CD4-positive, alpha-beta T cell (primary cell): ENCODE results near the gene MBNL2. TPM values are rescaled to one million over a fixed set of nuclear protein-coding genes. Genes with fewer than 3 reads are reported as not detected.

Source experiments
- ATAC-seq: fragments of 200-7000 bp; cut with Tn5 transposase; one replicate; pipeline ENCODE4 v1.10.0; 2022; ENCODE audit warnings: mild to moderate bottlenecking; ENCODE audit not compliant: poor library complexity
- CTCF ChIA-PET: fragments of 350-600 bp; sonication (Branson Sonifier 250); formaldehyde crosslinking; loops from one replicate; lab custom pipeline; 2021; ENCODE audit warnings: antibody characterized with exemption, inconsistent platforms; lab: Charles Lee
- POLR2A ChIA-PET: fragments of 350-600 bp; sonication (Branson Sonifier 250); formaldehyde crosslinking; loops from one replicate; lab custom pipeline; 2021; ENCODE audit warnings: antibody characterized with exemption, inconsistent platforms; lab: Charles Lee
- DNase-seq, 14 experiments: peaks; one replicate each; pipeline ENCODE4 v3.0.0-alpha.2; 2013 to 2020; ENCODE audit warnings: mixed read lengths in 2 of 14
- H3K27ac ChIP-seq, 2 donors: one replicate each; pipeline versions ENCODE4 v1.5.1 to v1.7.0; 2013; ENCODE audit warnings: low read length in 2 of 2, low read depth in 1 of 2, mild to moderate bottlenecking in 1 of 2
- H3K27me3 ChIP-seq, 2 experiments: 1 replicate in 1 of 2; 2 replicates in 1 of 2; pipeline versions ENCODE4 v1.6.1 to v1.7.0; 2013; ENCODE audit warnings: low read length in 2 of 2, control low read depth in 1 of 2, mild to moderate bottlenecking in 1 of 2, moderate library complexity in 1 of 2; ENCODE audit not compliant: insufficient read depth in 2 of 2, control insufficient read depth in 1 of 2
- H3K36me3 ChIP-seq: one replicate; pipeline ENCODE4 v1.6.1; 2013; ENCODE audit warnings: low read length, control low read depth; ENCODE audit not compliant: insufficient read depth
- H3K4me1 ChIP-seq: one replicate; pipeline ENCODE4 v1.6.1; 2013; ENCODE audit warnings: low read length, control low read depth; ENCODE audit not compliant: insufficient read depth
- H3K4me3 ChIP-seq: one replicate; pipeline ENCODE4 v1.5.1; 2013; ENCODE audit warnings: mild to moderate bottlenecking, low read length, moderate library complexity
- H3K9me3 ChIP-seq, 2 experiments: 1 replicate in 1 of 2; 2 replicates in 1 of 2; pipeline versions ENCODE4 v1.6.1 to v1.7.0; 2013; ENCODE audit warnings: low read length in 2 of 2, mild to moderate bottlenecking in 2 of 2, control low read depth in 1 of 2, moderate library complexity in 1 of 2; ENCODE audit not compliant: control insufficient read depth in 1 of 2, insufficient read depth in 1 of 2
- H3K27ac Mint-ChIP-seq: one replicate; pipeline ENCODE4 v1.8.0; 2020; ENCODE audit warnings: mixed read lengths
- H3K27me3 Mint-ChIP-seq: one replicate; pipeline ENCODE4 v1.8.0; 2021; ENCODE audit warnings: mixed read lengths
- H3K36me3 Mint-ChIP-seq: one replicate; pipeline ENCODE4 v1.8.0; 2021; ENCODE audit warnings: low read depth, mixed read lengths
- H3K4me1 Mint-ChIP-seq: one replicate; pipeline ENCODE4 v1.8.0; 2021; ENCODE audit warnings: low read depth, mixed read lengths
- H3K4me3 Mint-ChIP-seq: one replicate; pipeline ENCODE4 v1.8.0; 2020; ENCODE audit warnings: mild to moderate bottlenecking, mixed read lengths
- H3K9me3 Mint-ChIP-seq: one replicate; pipeline ENCODE4 v1.8.0; 2020; ENCODE audit warnings: mixed read lengths
- intact Hi-C, 2 experiments: fragments of 100-400 bp; cut with DNase I in 1 of 2; cut with micrococcal nuclease in 1 of 2; formaldehyde crosslinking; loops; one replicate each; pipeline versions ENCODE4 v1.15.1 to v1.9.0; 2023 to 2025; cut with DNase I, micrococcal nuclease
- total RNA-seq, 174 experiments: library from RNA in 2 of 174; stranded (reverse) in 2 of 174; gene quantifications; one replicate each; pipeline ENCODE4 v1.2.3 and lab custom pipeline; 2021 to 2026
- TF ChIP-seq, protein P1 (sequence below): fragments of 200-600 bp; IDR thresholded peaks from one replicate; pipeline ENCODE4 v1.8.0; 2022; ENCODE audit warnings: antibody characterized with exemption, mild to moderate bottlenecking

MBNL2 gene
- total RNA-seq, 2 experiments from 2014 or later = 35.9 to 36.0 TPM

DNA sequence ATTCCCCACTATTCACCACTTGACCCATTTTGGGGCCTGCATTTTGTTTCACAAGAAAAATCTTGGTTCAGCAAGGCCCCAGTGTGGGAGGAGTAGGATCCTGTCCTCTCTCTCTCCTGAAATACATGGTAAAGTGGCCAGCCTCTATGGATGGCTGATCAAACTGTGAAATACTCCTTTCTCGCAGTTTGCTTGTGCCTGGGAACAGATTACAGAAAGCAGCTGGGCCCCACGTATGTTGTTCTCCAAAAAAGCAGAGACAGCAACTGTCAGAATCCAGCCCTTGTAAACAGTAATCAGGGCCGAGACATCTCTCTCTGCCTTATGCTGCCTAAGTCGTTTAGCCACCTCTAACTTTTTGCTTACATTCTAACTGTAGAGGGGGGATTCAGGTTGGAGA lies 150.8 kb downstream of the MBNL2 start:
- H3K27me3 Mint-ChIP-seq = no peaks in the 10 kb centered on the region
- Histone ChIP-seq H3K4me3 (no peak overlapping the region), H3K4me1 (no peaks in the 10 kb centered on the region), H3K36me3 (peaks cover 17% of the 10 kb centered on the region), H3K27ac (no peak overlapping the region), H3K27me3 (no peaks in the 10 kb centered on the region), H3K9me3 (no peaks in the 10 kb centered on the region)
- peaks cover 58% of the 10 kb centered on the region for H3K36me3 Mint-ChIP-seq
- ChIA-PET CTCF (no interaction called here), POLR2A (no interaction called here)
- peaks cover 19% of the 10 kb centered on the region for H3K4me1 Mint-ChIP-seq
- intact Hi-C loops = no loop called here
- DNase-seq = no peak
- H3K4me3 Mint-ChIP-seq = no peak overlapping the region
- TF ChIP-seq, protein P1, sequence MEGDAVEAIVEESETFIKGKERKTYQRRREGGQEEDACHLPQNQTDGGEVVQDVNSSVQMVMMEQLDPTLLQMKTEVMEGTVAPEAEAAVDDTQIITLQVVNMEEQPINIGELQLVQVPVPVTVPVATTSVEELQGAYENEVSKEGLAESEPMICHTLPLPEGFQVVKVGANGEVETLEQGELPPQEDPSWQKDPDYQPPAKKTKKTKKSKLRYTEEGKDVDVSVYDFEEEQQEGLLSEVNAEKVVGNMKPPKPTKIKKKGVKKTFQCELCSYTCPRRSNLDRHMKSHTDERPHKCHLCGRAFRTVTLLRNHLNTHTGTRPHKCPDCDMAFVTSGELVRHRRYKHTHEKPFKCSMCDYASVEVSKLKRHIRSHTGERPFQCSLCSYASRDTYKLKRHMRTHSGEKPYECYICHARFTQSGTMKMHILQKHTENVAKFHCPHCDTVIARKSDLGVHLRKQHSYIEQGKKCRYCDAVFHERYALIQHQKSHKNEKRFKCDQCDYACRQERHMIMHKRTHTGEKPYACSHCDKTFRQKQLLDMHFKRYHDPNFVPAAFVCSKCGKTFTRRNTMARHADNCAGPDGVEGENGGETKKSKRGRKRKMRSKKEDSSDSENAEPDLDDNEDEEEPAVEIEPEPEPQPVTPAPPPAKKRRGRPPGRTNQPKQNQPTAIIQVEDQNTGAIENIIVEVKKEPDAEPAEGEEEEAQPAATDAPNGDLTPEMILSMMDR = no peak
- ATAC-seq = no peak
- H3K27ac Mint-ChIP-seq = no peak overlapping the region
- H3K9me3 Mint-ChIP-seq = no peaks in the 10 kb centered on the region

DNA sequence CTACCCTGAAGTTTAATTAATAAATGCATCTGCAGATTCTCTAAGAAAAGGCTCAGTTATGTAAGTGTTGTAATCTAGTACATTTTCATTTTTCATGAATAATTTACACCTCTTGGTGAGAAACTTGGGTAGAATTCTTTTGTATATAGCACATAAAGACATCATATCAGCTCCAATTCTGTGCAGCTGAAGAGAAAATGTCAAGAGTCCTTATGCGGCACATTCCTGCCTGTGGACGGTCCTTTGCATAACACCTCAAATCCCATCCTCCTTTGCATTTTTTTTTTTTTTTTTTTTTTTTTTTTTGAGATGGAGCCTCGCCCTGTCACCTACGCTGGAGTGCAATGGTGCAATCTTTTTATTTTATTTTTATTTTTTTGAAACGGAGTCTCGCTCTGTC lies 151.7 kb downstream of the MBNL2 start:
- Mint-ChIP-seq H3K9me3 (no peaks in the 10 kb centered on the region), H3K4me3 (no peak overlapping the region), H3K27me3 (no peaks in the 10 kb centered on the region), H3K27ac (no peak overlapping the region), H3K36me3 (peaks cover 58% of the 10 kb centered on the region), H3K4me1 (peaks cover 13% of the 10 kb centered on the region)
- intact Hi-C loops = no loop called here
- Histone ChIP-seq H3K9me3 (no peaks in the 10 kb centered on the region), H3K4me1 (no peaks in the 10 kb centered on the region), H3K4me3 (no peak overlapping the region), H3K27ac (no peak overlapping the region), H3K27me3 (no peaks in the 10 kb centered on the region), H3K36me3 (peaks cover 17% of the 10 kb centered on the region)
- POLR2A ChIA-PET = no interaction called here
- CTCF ChIA-PET = no interaction called here
- ATAC-seq (no peak), DNase-seq (no peak)
- TF ChIP-seq, protein P1 = no peak

DNA sequence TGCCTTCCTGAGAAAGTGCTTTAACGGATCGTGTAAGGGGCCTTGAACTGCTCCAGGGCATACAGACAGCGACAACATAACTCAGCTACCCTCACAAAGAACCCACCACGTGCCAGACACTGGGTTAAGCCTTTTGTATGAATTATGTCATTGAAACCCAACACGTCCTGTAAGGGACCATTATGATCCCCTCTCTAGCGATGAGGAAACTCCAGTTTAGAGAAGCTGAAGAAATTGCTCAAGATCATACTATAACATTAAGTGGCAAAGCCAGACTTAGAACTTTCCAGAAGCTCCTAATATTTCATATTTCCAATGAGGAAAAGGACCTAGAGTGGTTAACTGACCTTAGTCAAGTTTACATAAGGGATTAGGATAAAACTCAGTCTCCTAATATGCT lies 154.8 kb downstream of the MBNL2 start:
- Histone ChIP-seq H3K27ac (no peak overlapping the region), H3K27me3 (no peaks in the 10 kb centered on the region), H3K9me3 (no peaks in the 10 kb centered on the region), H3K4me1 (no peaks in the 10 kb centered on the region), H3K36me3 (peaks cover 14% of the 10 kb centered on the region), H3K4me3 (no peak overlapping the region)
- intact Hi-C loops = no loop called here
- TF ChIP-seq, protein P1 = no peak
- Mint-ChIP-seq H3K9me3 (no peaks in the 10 kb centered on the region), H3K27me3 (no peaks in the 10 kb centered on the region), H3K4me1 (no peaks in the 10 kb centered on the region), H3K4me3 (no peak overlapping the region), H3K27ac (no peak overlapping the region), H3K36me3 (peaks cover 61% of the 10 kb centered on the region)
- ChIA-PET POLR2A (no interaction called here), CTCF (interaction anchor here (1.0 kb wide), 1 partner anchor 267 kb away, joined by 3 read pairs; no protein-coding TSS in a partner anchor)
- DNase-seq = no peak
- no peak for ATAC-seq
